Activated CD4-positive, alpha-beta T cell treated with anti-CD3 and anti-CD28 coated beads, Interleukin-2, amount 50 U/mL, for 48 hours (primary cell): ENCODE results near the gene RMDN2.
A peak's percentile ranks its signal among the peaks of the same experiment; 100 is the strongest.

Experiments used
- DNase-seq, 2 experiments: peaks; one replicate each; pipeline ENCODE4 v3.0.0-alpha.2; 2020

RMDN2 gene

DNA sequence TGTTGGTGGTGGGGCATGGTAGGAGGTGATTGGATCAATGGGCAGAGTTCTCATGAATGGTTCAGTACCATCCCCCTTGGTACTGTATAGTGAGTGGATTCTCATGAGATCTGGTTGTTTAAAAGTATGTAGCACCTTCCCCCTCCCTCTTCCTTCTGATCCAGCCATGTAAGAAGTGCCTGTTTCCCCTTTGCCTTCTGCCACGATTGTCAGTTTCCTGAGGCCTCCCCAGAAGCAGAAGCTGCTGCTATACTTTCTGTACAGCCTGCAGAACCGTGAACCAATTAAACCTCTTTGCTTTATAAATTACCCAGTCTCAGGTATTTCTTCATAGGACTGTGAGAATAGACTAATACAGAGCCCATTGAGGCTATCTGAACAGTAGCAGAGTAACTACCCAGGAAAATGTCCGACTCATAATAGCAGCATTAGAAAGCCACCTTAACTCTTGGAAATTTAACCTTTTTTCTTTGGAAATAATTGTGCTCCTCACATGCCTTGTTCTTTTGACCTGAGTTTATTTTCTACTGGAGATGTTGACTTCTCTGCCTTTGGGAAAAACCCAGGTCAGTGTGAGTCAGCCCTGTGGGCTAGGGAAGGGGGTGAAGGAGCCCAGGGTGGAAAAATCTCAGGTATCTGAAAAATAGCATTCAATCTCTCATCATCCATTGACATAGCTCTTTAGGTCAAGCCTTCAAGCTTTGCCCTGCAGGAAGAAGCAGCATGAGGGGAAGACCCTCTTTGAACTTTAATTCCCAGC lies 132.7 kb downstream of the RMDN2 start:
- DNase-seq: peak; percentile 9 to 28

DNA sequence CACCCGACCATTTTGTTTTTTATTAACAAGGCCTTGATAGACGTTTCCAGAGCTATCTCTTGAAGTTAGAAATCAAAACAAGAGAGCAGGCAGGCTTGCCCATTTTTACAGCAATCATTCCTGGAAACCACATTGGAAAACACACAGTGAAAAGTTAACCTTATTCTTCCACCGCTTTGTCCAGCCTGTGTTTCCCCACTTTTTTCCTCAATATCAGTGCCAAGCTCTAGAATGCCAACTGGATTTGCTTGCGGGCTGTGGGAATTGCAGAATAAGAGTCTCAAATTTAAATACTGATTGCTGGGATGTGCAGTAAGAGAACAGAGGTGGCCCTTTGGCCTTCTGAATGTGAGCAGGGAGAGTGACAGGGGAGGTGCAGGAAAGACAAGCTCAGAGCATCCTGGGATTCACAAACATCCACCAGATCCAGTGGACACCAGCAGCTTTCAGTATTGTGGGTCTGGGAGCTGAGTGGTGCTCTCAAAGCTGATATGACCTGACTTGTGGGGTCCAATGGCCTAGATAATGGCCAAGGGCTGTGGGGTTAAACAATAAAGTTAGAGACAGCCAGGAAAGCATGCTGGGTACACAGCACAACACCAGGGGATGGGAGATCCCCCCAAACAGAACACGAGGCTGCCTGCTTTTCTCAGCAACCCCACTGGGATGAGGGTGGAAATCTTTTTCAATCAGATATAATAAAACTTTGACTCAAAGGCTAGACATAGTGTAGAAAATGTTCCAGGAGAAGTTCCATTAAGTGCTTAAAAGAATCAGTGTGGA lies 135.3 kb downstream of the RMDN2 start:
- DNase-seq: no peak

DNA sequence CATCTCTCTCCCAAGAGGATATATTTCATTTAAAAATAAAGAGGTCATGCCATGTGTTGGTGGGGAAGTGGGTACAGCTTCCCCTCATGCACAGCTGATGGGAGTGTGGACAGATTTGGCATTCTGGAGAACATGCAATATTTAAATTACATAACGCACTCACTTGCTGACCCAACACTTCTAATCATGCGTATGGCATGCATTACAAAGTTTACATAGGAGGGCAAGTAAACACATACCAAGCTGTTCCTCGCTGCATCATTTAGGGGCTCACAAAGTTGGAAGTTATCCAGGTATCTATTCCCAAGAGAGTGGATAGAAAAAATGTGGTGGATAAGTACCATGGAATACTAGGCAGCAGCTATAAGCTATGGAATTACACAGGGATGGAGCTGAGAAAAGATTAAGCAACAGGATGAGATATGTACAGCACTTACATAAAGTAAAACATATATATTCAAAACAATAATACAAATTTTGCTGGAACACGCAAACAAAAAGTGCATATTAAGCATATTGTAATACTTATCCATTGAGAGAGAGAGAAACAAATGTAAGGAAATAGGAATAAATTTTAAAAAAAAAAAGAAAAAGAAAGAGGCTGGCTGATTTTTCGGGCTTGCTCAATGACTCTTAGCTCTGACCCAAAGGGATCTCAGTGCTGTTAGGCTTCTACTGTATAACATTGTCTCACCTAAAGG lies 139.9 kb downstream of the RMDN2 start:
- no peak for DNase-seq

DNA sequence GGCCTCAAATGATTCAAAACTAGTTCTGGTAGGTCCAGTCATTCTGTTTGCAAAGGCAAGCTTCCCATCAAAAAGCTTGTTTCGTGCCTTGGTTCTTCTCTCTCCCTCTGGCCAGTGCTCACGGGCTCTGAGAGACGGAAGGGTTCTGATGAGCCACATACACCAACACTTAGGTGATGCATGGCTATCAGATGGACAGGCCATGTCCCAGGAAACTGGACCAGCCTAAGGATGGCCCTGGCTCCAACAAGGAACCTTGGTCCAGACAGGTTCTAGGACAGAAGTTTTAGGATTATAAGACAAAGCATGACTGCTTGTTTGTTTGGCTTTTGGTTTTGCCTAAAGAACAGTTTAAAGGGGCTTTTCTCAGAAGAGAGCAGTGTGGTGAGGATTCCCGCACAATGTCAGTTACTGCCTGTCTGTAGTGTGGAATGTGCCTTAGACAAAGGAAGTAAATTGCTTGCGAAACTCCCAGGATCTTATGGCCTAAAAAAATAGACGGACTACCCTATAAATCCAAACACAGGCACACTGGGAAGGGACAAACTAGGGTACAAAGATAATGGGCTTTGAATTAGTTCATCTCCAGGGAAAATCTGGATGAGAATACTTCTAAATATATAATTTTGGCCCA lies 140.5 kb downstream of the RMDN2 start:
- no peak for DNase-seq

DNA sequence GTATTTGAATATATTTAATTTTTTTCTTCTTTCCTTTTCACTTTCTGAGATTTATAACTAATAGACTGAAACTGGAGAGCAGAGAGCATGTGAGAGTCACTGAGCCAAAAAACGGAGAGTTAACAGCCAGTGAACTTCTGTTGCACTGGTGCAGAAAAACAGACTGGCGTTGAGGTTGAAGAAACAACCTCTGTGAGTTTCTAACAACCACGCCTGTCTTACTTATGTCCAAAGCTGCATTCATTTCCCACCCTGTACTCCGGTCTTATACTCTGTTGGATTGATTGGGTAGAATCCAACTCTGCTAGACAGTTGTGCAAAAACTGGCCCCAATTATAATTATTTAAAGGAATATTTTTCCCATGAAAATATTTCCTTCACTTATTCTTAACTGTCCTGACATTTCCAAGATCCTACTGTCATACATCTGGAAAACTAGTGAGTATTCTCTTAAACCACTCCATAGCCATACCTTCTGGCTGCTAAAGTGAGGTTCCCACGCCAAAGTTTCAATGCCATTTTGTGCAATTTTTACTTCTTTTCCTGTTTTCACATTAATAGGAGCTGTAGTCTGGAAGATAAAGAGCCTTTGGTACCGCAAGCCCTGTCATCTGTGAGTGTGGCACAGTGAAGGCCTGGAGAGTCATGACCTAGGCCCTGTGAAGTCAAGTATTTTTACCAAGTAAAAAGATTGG lies 141.5 kb downstream of the RMDN2 start:
- DNase-seq: no peak
